NB4 (cell line): Measurements from ENCODE around the gene DDX60.
"Not testable (repeated sequence)": the region's sequence is repeated elsewhere in the genome, so short reads cannot be mapped to it uniquely, and the experiment has no call there.

Source experiments
- DNase-seq: peaks from one replicate; pipeline ENCODE4 v3.0.0; 2010; ENCODE audit warnings: low read depth
- H3K4me3 ChIP-seq: one replicate; pipeline ENCODE4 v1.5.1; 2011; ENCODE audit warnings: mild to moderate bottlenecking, low read depth, low read length, moderate library complexity
- MYC ChIP-seq: IDR thresholded peaks from 2 replicates; pipeline ENCODE4 v1.6.1; 2011; ENCODE audit warnings: low read depth, low read length
- POLR2A ChIP-seq: IDR thresholded peaks from 2 replicates; pipeline ENCODE4 v1.6.1; 2011; ENCODE audit warnings: mild to moderate bottlenecking; ENCODE audit not compliant: insufficient read length; ENCODE audit errors: extremely low read depth
- TF ChIP-seq, protein P1 (sequence below): IDR thresholded peaks from 2 replicates; pipeline ENCODE4 v1.6.1; 2011; ENCODE audit warnings: low read depth, low read length
- TF ChIP-seq, protein P2 (sequence below): IDR thresholded peaks from one replicate; pipeline ENCODE4 v1.5.1; 2012; ENCODE audit warnings: low read depth, low read length

DDX60 gene

DNA sequence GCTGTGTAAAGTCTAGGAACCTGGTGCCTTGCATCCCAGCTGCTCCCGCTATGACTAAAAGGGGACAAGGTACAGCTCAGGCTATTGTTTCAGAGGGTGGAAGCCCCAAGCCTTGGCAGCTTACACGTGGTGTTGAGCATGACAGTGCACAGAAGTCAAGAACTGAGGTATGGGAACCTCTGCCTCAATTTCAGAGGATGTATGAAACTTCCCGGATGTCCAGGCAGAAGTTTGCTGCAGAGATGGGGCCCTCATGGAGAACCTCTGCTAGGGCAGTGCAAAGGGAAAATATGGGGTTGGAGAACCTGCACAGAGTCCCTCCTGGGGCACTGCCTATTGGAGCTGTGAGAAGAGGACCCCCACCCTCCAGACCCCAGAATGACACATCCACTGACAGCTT, 76.6 kb downstream of the DDX60 start:
- H3K4me3 ChIP-seq: no peak overlapping the region
- DNase-seq: no peak
- TF ChIP-seq, protein P1, sequence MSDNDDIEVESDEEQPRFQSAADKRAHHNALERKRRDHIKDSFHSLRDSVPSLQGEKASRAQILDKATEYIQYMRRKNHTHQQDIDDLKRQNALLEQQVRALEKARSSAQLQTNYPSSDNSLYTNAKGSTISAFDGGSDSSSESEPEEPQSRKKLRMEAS: no peak
- TF ChIP-seq, protein P2, sequence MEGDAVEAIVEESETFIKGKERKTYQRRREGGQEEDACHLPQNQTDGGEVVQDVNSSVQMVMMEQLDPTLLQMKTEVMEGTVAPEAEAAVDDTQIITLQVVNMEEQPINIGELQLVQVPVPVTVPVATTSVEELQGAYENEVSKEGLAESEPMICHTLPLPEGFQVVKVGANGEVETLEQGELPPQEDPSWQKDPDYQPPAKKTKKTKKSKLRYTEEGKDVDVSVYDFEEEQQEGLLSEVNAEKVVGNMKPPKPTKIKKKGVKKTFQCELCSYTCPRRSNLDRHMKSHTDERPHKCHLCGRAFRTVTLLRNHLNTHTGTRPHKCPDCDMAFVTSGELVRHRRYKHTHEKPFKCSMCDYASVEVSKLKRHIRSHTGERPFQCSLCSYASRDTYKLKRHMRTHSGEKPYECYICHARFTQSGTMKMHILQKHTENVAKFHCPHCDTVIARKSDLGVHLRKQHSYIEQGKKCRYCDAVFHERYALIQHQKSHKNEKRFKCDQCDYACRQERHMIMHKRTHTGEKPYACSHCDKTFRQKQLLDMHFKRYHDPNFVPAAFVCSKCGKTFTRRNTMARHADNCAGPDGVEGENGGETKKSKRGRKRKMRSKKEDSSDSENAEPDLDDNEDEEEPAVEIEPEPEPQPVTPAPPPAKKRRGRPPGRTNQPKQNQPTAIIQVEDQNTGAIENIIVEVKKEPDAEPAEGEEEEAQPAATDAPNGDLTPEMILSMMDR: no peak
- no peak for TF ChIP-seq POLR2A
- TF ChIP-seq MYC: no peak

DNA sequence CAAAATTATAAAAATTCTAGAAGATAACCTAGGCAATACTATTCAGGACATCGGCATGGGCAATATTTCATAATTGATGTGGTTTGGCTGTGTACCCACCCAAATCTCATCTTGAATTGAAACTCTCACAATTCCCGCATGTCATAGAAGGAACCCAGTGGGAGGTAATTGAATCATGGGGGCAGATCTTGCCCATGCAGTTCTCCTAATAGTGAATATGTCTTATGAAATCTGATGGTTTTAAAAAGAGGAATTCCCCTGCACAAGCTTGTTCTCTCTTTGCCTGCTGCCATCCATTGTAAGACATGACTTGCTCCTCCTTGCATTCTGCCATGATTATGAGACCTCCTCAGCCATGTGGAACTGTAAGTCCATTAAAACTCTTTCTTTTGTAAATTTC, 77.7 kb downstream of the DDX60 start:
- TF ChIP-seq, protein P2: no peak
- TF ChIP-seq POLR2A: no peak
- TF ChIP-seq MYC: no peak
- TF ChIP-seq, protein P1: no peak
- H3K4me3 ChIP-seq: no peak overlapping the region
- DNase-seq: peak; percentile 8

DNA sequence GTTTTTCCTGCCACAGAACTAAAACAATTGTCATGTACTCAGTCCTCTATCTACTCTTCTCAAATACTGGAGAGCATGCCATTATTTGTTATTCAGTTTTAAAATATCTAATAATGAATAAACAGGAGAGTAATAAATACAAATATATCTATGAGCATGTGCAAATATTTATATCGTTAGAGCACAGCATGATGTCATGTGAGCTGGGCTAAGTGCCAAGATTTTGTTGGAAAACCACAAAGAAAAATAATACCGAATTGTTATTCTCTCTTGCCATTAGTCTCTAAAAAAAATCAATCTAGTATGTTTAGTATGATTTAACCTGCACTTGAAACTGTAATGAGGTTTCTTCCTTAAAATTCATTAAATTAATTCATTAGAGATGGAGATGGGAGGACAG, 97.3 kb downstream of the DDX60 start:
- no peak for DNase-seq
- H3K4me3 ChIP-seq: no peak overlapping the region
- no peak for TF ChIP-seq POLR2A
- TF ChIP-seq, protein P1: no peak
- TF ChIP-seq, protein P2: no peak
- TF ChIP-seq MYC: no peak

DNA sequence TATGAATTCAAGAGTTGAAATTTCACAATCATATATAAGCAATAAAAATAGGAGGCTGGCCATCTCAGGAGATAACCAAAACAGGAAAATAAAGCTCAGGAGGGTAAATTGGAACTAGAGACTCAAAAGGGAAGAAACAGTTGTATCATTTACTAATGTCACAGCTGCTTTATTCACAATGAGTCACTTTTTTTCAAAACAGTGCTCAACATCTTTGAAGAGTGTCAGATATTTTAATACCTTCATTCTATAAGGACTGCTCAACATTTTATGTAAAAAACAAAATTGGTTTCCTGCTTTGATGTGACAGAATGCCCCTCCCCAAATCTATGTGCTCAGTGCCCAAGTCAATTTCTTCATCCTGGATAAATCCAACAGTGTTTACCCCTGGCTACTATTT, 97.7 kb downstream of the DDX60 start:
- H3K4me3 ChIP-seq: no peak overlapping the region
- TF ChIP-seq MYC: no peak
- TF ChIP-seq, protein P2: no peak
- no peak for TF ChIP-seq POLR2A
- TF ChIP-seq, protein P1: no peak
- no peak for DNase-seq

DNA sequence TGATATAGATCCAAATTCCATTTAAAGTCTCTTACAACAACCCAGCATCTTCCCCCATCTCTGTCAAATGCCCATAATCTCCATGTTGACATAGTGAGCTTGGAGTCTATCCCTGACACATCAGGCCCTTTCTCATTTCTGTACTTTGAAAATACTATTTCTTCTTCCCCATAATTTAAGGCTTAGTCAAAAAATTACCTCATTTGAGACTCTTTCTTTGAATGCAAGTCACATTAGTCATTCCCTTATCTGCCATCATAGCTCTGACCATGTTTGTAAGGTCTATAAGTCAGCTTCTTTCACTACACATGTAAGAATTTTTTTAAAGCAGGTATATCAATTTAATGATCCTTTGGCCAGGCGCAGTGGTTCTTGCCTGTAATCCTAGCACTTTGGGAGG, 99.9 kb downstream of the DDX60 start:
- no peak for DNase-seq
- H3K4me3 ChIP-seq: no peak overlapping the region
- no peak for TF ChIP-seq MYC
- TF ChIP-seq POLR2A: no peak
- TF ChIP-seq, protein P2: no peak
- TF ChIP-seq, protein P1: no peak

DNA sequence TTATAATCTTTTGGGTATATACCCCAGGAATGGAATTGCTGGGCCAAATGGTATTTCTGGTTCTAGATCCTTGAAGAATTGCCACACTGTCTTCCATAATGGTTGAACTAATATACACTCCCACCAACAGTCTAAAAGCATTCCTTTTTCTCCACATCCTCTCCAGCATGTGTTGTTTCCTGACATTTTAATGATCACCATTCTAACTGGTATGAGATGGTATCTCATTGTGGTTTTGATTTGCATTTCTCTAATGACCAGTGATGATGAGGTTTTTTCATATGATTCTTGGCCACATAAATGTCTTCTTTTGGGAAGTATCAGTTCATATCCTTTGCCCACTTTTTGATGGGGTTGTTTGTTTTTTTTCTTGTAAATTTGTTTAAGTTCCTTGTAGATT, 105.0 kb downstream of the DDX60 start:
- DNase-seq: not testable (repeated sequence)

More for the DNA sequence above, 105.0 kb downstream of the DDX60 start:
- not testable (repeated sequence) for H3K4me3 ChIP-seq
